Chondrocyte (in vitro differentiated cells): ENCODE results near the gene SLC19A2. TPM values are rescaled to one million over a fixed set of nuclear protein-coding genes. Genes with fewer than 3 reads are reported as not detected.
A peak's percentile ranks its signal among the peaks of the same experiment; 100 is the strongest.

Experiments used
- DNase-seq: peaks from one replicate; pipeline ENCODE4 v3.0.0; 2021; ENCODE audit warnings: mixed read lengths, low spot score
- H3K27ac Mint-ChIP-seq: one replicate; pipeline ENCODE4 v1.8.0; 2021; ENCODE audit warnings: mild to moderate bottlenecking, moderate library complexity, mixed read lengths; ENCODE audit not compliant: unreplicated experiment
- H3K27me3 Mint-ChIP-seq: 2 replicates; pipeline ENCODE4 v1.8.0; 2021; ENCODE audit warnings: low read depth, mixed read lengths
- H3K36me3 Mint-ChIP-seq: 2 replicates; pipeline ENCODE4 v1.8.0; 2021; ENCODE audit warnings: low read depth, mixed read lengths
- H3K4me1 Mint-ChIP-seq: 2 replicates; pipeline ENCODE4 v1.8.0; 2021; ENCODE audit warnings: low read depth, mild to moderate bottlenecking, mixed read lengths
- H3K4me3 Mint-ChIP-seq: one replicate; pipeline ENCODE4 v1.8.0; 2021; ENCODE audit warnings: mild to moderate bottlenecking, moderate library complexity, mixed read lengths; ENCODE audit not compliant: unreplicated experiment
- H3K9me3 Mint-ChIP-seq: 2 replicates; pipeline ENCODE4 v1.8.0; 2021; ENCODE audit warnings: low read depth, mixed read lengths
- total RNA-seq: library from RNA; stranded (reverse); gene quantifications from 3 replicates; pipeline ENCODE4 v1.2.1, GENCODE V29; 2021
- TF ChIP-seq, protein P1 (sequence below): fragments of 200-600 bp; sonication (generic); IDR thresholded peaks from 2 replicates; pipeline ENCODE4 v1.5.0; 2021; ENCODE audit warnings: antibody characterized with exemption, mild to moderate bottlenecking, moderate library complexity

The SLC19A2 gene
- total RNA-seq, 1 donor from 2014 or later = 4.9 TPM

- DNase-seq = no peak
- H3K9me3 Mint-ChIP-seq = peaks cover under 1% of the 10 kb centered on the region
- H3K27ac Mint-ChIP-seq = no peak overlapping the region
- no peaks in the 10 kb centered on the region for H3K27me3 Mint-ChIP-seq
- TF ChIP-seq, protein P1, sequence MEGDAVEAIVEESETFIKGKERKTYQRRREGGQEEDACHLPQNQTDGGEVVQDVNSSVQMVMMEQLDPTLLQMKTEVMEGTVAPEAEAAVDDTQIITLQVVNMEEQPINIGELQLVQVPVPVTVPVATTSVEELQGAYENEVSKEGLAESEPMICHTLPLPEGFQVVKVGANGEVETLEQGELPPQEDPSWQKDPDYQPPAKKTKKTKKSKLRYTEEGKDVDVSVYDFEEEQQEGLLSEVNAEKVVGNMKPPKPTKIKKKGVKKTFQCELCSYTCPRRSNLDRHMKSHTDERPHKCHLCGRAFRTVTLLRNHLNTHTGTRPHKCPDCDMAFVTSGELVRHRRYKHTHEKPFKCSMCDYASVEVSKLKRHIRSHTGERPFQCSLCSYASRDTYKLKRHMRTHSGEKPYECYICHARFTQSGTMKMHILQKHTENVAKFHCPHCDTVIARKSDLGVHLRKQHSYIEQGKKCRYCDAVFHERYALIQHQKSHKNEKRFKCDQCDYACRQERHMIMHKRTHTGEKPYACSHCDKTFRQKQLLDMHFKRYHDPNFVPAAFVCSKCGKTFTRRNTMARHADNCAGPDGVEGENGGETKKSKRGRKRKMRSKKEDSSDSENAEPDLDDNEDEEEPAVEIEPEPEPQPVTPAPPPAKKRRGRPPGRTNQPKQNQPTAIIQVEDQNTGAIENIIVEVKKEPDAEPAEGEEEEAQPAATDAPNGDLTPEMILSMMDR = no peak
- no peak overlapping the region for H3K4me3 Mint-ChIP-seq
- no peaks in the 10 kb centered on the region for H3K4me1 Mint-ChIP-seq
- no peaks in the 10 kb centered on the region for H3K36me3 Mint-ChIP-seq
Measured at GRCh38 chr1:169462385-169462784, 23.4 kb downstream of the SLC19A2 start.

GRCh38 chr1:169461390-169462000 is 24.2 kb downstream of the SLC19A2 start:
- TF ChIP-seq, protein P1 = no peak
- no peak overlapping the region for H3K27ac Mint-ChIP-seq

DNA sequence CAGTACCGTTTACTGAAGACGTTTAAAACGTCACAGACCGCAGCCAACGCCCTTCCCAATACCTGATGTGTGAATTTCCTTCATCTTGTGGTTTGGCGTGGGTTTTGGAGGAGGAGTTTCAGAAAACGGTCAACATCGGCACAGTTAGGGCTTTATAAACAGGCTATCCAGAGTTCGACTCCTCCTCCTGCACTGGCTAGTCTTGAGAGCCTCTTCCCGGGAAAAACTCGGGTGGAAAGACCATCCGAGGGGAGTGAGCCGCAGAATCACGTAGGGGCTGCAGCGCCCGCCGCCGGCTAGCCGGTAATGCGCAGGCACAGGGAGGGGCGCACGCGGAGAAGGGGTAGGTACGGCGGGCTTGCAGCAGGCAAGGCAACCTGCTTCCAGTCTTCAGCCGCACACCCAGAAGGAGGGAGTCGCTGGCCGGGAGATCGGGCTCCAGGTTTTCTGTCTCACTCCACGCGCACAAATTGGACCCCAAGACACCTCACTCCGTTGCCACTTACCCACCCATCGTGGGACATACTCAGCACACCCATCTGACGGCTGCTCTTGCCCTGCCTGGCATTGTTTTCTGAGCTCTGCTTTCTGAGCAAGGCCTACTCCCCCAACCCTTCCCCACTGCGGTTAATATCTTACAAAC is 25.4 kb downstream of the SLC19A2 start:
- Mint-ChIP-seq H3K9me3 (peaks cover 13% of the 10 kb centered on the region), H3K27me3 (peaks cover 3% of the 10 kb centered on the region), H3K4me3 (no peak overlapping the region), H3K36me3 (peaks cover 9% of the 10 kb centered on the region), H3K27ac (no peak overlapping the region), H3K4me1 (no peaks in the 10 kb centered on the region)
- DNase-seq = peak; percentile 77
- TF ChIP-seq, protein P1 = no peak

More at GRCh38 chr1:169461390-169462000, 24.2 kb downstream of the SLC19A2 start:
- DNase-seq = no peak
- Mint-ChIP-seq H3K27me3 (no peaks in the 10 kb centered on the region), H3K4me3 (no peak overlapping the region), H3K9me3 (peaks cover 8% of the 10 kb centered on the region), H3K36me3 (peaks cover 5% of the 10 kb centered on the region), H3K4me1 (no peaks in the 10 kb centered on the region)

DNA sequence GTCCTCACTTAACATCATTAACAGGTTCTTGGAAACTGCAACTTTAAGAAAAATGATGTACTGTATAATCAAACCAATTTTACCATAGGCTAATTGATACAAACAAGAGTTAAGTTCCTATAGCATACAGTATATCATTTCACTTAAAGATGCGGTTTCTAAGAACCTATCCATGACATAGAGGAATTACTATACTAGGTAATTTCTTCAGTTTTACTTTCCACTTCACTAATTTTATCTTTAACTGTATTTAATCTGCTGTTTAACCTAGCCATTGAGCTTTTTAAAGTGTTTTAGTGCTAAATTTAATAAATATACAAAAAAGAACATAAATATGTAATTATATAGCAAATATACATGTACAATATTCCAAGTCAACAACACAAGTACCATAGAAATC is 28.3 kb downstream of the SLC19A2 start:
- peaks cover 3% of the 10 kb centered on the region for H3K27me3 Mint-ChIP-seq
- no peak for DNase-seq
- no peak overlapping the region for H3K4me3 Mint-ChIP-seq
- TF ChIP-seq, protein P1 = no peak
- no peaks in the 10 kb centered on the region for H3K4me1 Mint-ChIP-seq
- H3K27ac Mint-ChIP-seq = no peak overlapping the region
- H3K9me3 Mint-ChIP-seq = peaks cover 13% of the 10 kb centered on the region
- H3K36me3 Mint-ChIP-seq = peaks cover 9% of the 10 kb centered on the region

GRCh38 chr1:169456029-169456428 is 29.7 kb downstream of the SLC19A2 start:
- no peak overlapping the region for H3K27ac Mint-ChIP-seq
- TF ChIP-seq, protein P1 = no peak

More at GRCh38 chr1:169456029-169456428, 29.7 kb downstream of the SLC19A2 start:
- H3K27me3 Mint-ChIP-seq = peaks cover 8% of the 10 kb centered on the region
- H3K4me1 Mint-ChIP-seq = no peaks in the 10 kb centered on the region
- H3K36me3 Mint-ChIP-seq = peaks cover 9% of the 10 kb centered on the region
- DNase-seq = no peak
- peaks cover 13% of the 10 kb centered on the region for H3K9me3 Mint-ChIP-seq
- H3K4me3 Mint-ChIP-seq = no peak overlapping the region
